GM19397 (cell line): ENCODE data around the gene CKAP2L.
A peak's percentile ranks its signal among the peaks of the same experiment; 100 is the strongest.

ENCODE experiments used
- ATAC-seq: cut with Tn5 transposase; IDR thresholded peaks from one replicate; pipeline ENCODE4 v1.9.1; 2021; ENCODE audit warnings: mild to moderate bottlenecking, moderate library complexity; ENCODE audit not compliant: unreplicated experiment

CKAP2L gene

GRCh38 chr2:112793449-112793978, 29.1 kb upstream of the CKAP2L start:
- no peak for ATAC-seq

- no peak for ATAC-seq
These were observed 28.0 kb upstream of the CKAP2L start for GRCh38 chr2:112792419-112792818.

- no peak for ATAC-seq
These were observed 27.4 kb upstream of the CKAP2L start for GRCh38 chr2:112791693-112792230.

- no peak for ATAC-seq
These were observed 26.6 kb upstream of the CKAP2L start for GRCh38 chr2:112791019-112791418.

- no peak for ATAC-seq
These were observed 25.9 kb upstream of the CKAP2L start for GRCh38 chr2:112790305-112790704.

GRCh38 chr2:112789186-112789585, 24.8 kb upstream of the CKAP2L start:
- no peak for ATAC-seq

- ATAC-seq: no peak
These were observed 24.2 kb upstream of the CKAP2L start for GRCh38 chr2:112788653-112789052.

GRCh38 chr2:112787729-112788393, 23.5 kb upstream of the CKAP2L start:
- no peak for ATAC-seq

- ATAC-seq: no peak
These were observed 22.9 kb upstream of the CKAP2L start for GRCh38 chr2:112787294-112787693.

- no peak for ATAC-seq
These were observed 20.1 kb upstream of the CKAP2L start, which contains the start of gene IL1A for GRCh38 chr2:112784199-112785189. Gene IL1A, minus strand, starts transcription at chr2:112784493. Its CDS starts 723 bp downstream, at chr2:112783770.

- no peak for ATAC-seq
These were observed 18.8 kb upstream of the CKAP2L start for GRCh38 chr2:112783187-112783714.

- peak; percentile 79 for ATAC-seq
These were observed 17.9 kb upstream of the CKAP2L start for GRCh38 chr2:112782234-112782799.

GRCh38 chr2:112779598-112779997, 15.2 kb upstream of the CKAP2L start:
- no peak for ATAC-seq

- ATAC-seq: no peak
These were observed 12.6 kb upstream of the CKAP2L start for GRCh38 chr2:112777036-112777435.

- no peak for ATAC-seq
These were observed 11.7 kb upstream of the CKAP2L start for GRCh38 chr2:112776113-112776512.

- no peak for ATAC-seq
These were observed 10.3 kb upstream of the CKAP2L start for GRCh38 chr2:112774536-112775285.

GRCh38 chr2:112773556-112773955, 9.1 kb upstream of the CKAP2L start:
- ATAC-seq: no peak

GRCh38 chr2:112772911-112773475, 8.6 kb upstream of the CKAP2L start:
- no peak for ATAC-seq

- ATAC-seq: no peak
These were observed 7.9 kb upstream of the CKAP2L start for GRCh38 chr2:112772322-112772721.

- no peak for ATAC-seq
These were observed 4.0 kb upstream of the CKAP2L start for GRCh38 chr2:112768432-112768831.
